Bladder microvascular endothelial cell (primary cell): ENCODE measurements around the gene FBLIM1. TPM values are rescaled to one million over a fixed set of nuclear protein-coding genes. Genes with fewer than 3 reads are reported as not detected.

Source experiments
- total RNA-seq: library from RNA; depleted of rRNA; stranded (reverse); fragments of >200 nt; gene quantifications from 2 replicates; pipeline ENCODE4 v1.2.3, GENCODE V29; 2014

The FBLIM1 gene, protein sequence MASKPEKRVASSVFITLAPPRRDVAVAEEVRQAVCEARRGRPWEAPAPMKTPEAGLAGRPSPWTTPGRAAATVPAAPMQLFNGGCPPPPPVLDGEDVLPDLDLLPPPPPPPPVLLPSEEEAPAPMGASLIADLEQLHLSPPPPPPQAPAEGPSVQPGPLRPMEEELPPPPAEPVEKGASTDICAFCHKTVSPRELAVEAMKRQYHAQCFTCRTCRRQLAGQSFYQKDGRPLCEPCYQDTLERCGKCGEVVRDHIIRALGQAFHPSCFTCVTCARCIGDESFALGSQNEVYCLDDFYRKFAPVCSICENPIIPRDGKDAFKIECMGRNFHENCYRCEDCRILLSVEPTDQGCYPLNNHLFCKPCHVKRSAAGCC
- total RNA-seq = 58.6 and 268 TPM in 2 replicates

GRCh38 chr1:15758343-15758931, at the start of gene FBLIM1:
TSS of gene FBLIM1 (plus strand) at chr1:15758795. CDS start at chr1:15764984, 6,189 bp downstream.

GRCh38 chr1:15736038-15736891, 22.3 kb upstream of the FBLIM1 start, which contains the start of gene SLC25A34:
TSS of gene SLC25A34 (plus strand) at chr1:15736258. CDS start at chr1:15736486, 228 bp downstream.

GRCh38 chr1:15742339-15742801, 16.2 kb upstream of the FBLIM1 start, which contains the start of gene TMEM82:
TSS of gene TMEM82 (plus strand) at chr1:15742499. CDS start at chr1:15742560, 61 bp downstream.

GRCh38 chr1:15807549-15807948, 49.0 kb downstream of the FBLIM1 start, which contains the start of gene UQCRHL:
TSS of gene UQCRHL (minus strand) at chr1:15807649. CDS start at chr1:15807649, 0 bp downstream.

Other genes starting within 250 kb of the FBLIM1 start
- 3.6 and 4.0 TPM in 2 replicates for gene CASP9, start 234.6 kb upstream of the FBLIM1 start, total RNA-seq
- gene DNAJC16, start 231.9 kb upstream of the FBLIM1 start, total RNA-seq = 8.9 and 27.3 TPM in 2 replicates
- 0.16 and 0.50 TPM in 2 replicates for gene AGMAT, start 173.7 kb upstream of the FBLIM1 start, total RNA-seq
- gene DDI2, start 141.3 kb upstream of the FBLIM1 start, total RNA-seq = 11.7 and 36.9 TPM in 2 replicates
- gene PLEKHM2, start 74.5 kb upstream of the FBLIM1 start, total RNA-seq = 41.4 and 64.4 TPM in 2 replicates
- under 0.01 and 0.44 TPM in 2 replicates for gene SLC25A34, start 22.5 kb upstream of the FBLIM1 start, total RNA-seq
- gene TMEM82, start 16.3 kb upstream of the FBLIM1 start, total RNA-seq = not detected in 2 replicates
- 4.7 and 7.2 TPM in 2 replicates for gene UQCRHL, start 48.9 kb downstream of the FBLIM1 start, total RNA-seq
- 10.5 and 35.6 TPM in 2 replicates for gene SPEN, start 88.9 kb downstream of the FBLIM1 start, total RNA-seq
- 39.8 and 58.2 TPM in 2 replicates for gene ZBTB17, start 217.3 kb downstream of the FBLIM1 start, total RNA-seq
- gene SRARP, start 245.4 kb downstream of the FBLIM1 start, total RNA-seq = 0.57 TPM in 1 of 2 replicates, not detected in the other